HEK293 (cell line): ENCODE measurements around the gene MRPL23.

Source experiments
- BCL11A ChIP-seq: fragments of 450-650 bp; formaldehyde crosslinking; IDR thresholded peaks from 2 replicates; pipeline ENCODE4 v1.5.1; 2016; ENCODE audit warnings: low read depth, missing biosample characterization, missing genetic modification characterization
- CTCF ChIP-seq: fragments of 450-650 bp; formaldehyde crosslinking; IDR thresholded peaks from 2 replicates; pipeline ENCODE4 v1.5.1; 2016; ENCODE audit warnings: missing biosample characterization, missing genetic modification characterization
- HOXC10 ChIP-seq: sonication (generic); formaldehyde crosslinking; IDR thresholded peaks from 2 replicates; pipeline ENCODE4 v1.8.1; 2023; ENCODE audit warnings: mild to moderate bottlenecking, missing genetic modification reagents
- KLF16 ChIP-seq: fragments of 450-650 bp; formaldehyde crosslinking; IDR thresholded peaks from 2 replicates; pipeline ENCODE4 v1.5.1; 2017; ENCODE audit warnings: missing biosample characterization, missing genetic modification characterization
- PATZ1 ChIP-seq: fragments of 450-650 bp; formaldehyde crosslinking; IDR thresholded peaks from 2 replicates; pipeline ENCODE4 v1.5.1; 2016; ENCODE audit warnings: missing biosample characterization, missing genetic modification characterization
- REST ChIP-seq: fragments of 450-650 bp; formaldehyde crosslinking; IDR thresholded peaks from 2 replicates; pipeline ENCODE4 v1.5.1; 2016; ENCODE audit warnings: missing biosample characterization, missing genetic modification characterization
- ZBTB6 ChIP-seq: fragments of 450-650 bp; formaldehyde crosslinking; IDR thresholded peaks from 2 replicates; pipeline ENCODE4 v1.5.1; 2017; ENCODE audit warnings: missing biosample characterization, missing genetic modification characterization
- ZNF18 ChIP-seq: fragments of 450-650 bp; formaldehyde crosslinking; IDR thresholded peaks from 2 replicates; pipeline ENCODE4 v1.5.1; 2016; ENCODE audit warnings: missing biosample characterization, missing genetic modification characterization
- ZNF274 ChIP-seq, 2 experiments: fragments of 200-500 bp in 1 of 2; fragments of 450-650 bp in 1 of 2; sonication (Bioruptor generic) in 1 of 2; formaldehyde crosslinking in 1 of 2; IDR thresholded peaks; 2 replicates each; pipeline versions ENCODE4 v1.5.1 to v1.6.1; 2014 to 2016; ENCODE audit warnings: borderline replicate concordance in 1 of 2, inconsistent platforms in 1 of 2, low read length in 1 of 2, missing biosample characterization in 1 of 2, missing genetic modification characterization in 1 of 2
- ZNF449 ChIP-seq: fragments of 450-650 bp; formaldehyde crosslinking; IDR thresholded peaks from 2 replicates; pipeline ENCODE4 v1.5.1; 2017; ENCODE audit warnings: missing biosample characterization, mild to moderate bottlenecking, missing genetic modification characterization, moderate library complexity

- TF ChIP-seq BCL11A (tag by site-specific recombination), result no peak
- TF ChIP-seq REST (tag by site-specific recombination), result no peak
- no peak for TF ChIP-seq PATZ1 (tag by site-specific recombination)
- no peak for TF ChIP-seq ZBTB6 (tag by site-specific recombination)
- TF ChIP-seq CTCF (tag by site-specific recombination), result no peak
- TF ChIP-seq KLF16 (tag by site-specific recombination), result no peak
- TF ChIP-seq ZNF18 (tag by site-specific recombination), result no peak
- no peak for TF ChIP-seq ZNF274 (IDR thresholded peaks at IDR 0.05; ENCODE audit: low read length)
- no peak for TF ChIP-seq ZNF274 (tag by site-specific recombination; IDR thresholded peaks at IDR 0.05; ENCODE audit: borderline replicate concordance)
- no peak for TF ChIP-seq HOXC10
- no peak for TF ChIP-seq ZNF449 (tag by site-specific recombination)
These were observed 39.9 kb downstream of the MRPL23 start for GRCh38 chr11:1987024-1987423.
